Measurements from ENCODE around the gene CRELD2.

The CRELD2 gene

DNA sequence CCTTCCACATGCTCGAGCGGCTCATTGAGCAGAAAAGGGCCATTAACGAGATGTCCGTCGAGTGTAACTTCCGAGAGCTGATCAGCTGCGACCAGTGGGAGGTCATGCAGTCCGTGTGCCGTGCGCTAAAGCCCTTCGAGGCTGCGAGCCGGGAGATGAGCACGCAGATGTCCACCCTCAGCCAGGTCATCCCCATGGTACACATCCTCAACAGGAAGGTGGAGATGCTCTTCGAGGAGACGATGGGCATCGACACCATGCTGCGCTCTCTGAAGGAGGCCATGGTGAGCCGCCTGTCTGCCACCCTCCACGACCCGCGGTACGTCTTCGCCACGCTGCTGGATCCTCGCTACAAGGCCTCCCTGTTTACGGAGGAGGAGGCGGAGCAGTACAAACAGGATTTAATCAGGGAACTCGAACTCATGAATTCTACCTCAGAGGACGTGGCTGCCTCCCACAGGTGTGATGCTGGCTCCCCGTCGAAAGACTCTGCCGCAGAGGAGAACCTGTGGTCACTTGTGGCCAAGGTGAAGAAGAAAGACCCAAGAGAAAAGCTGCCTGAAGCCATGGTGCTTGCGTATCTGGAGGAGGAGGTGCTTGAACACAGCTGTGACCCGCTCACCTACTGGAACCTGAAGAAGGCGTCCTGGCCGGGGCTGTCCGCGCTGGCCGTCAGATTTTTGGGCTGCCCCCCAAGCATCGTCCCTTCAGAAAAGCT is 31.9 kb upstream of the CRELD2 start:
- Histone ChIP-seq H3K4me3 (ENCODE audit: low read depth, low read length) (no peak overlapping the region), H3K36me3 (peaks cover 70% of the 10 kb centered on the region), H3K4me1 (no peaks in the 10 kb centered on the region), H3K9me3 (no peaks in the 10 kb centered on the region), H3K27me3 (no peaks in the 10 kb centered on the region)
- TF ChIP-seq, protein P1, sequence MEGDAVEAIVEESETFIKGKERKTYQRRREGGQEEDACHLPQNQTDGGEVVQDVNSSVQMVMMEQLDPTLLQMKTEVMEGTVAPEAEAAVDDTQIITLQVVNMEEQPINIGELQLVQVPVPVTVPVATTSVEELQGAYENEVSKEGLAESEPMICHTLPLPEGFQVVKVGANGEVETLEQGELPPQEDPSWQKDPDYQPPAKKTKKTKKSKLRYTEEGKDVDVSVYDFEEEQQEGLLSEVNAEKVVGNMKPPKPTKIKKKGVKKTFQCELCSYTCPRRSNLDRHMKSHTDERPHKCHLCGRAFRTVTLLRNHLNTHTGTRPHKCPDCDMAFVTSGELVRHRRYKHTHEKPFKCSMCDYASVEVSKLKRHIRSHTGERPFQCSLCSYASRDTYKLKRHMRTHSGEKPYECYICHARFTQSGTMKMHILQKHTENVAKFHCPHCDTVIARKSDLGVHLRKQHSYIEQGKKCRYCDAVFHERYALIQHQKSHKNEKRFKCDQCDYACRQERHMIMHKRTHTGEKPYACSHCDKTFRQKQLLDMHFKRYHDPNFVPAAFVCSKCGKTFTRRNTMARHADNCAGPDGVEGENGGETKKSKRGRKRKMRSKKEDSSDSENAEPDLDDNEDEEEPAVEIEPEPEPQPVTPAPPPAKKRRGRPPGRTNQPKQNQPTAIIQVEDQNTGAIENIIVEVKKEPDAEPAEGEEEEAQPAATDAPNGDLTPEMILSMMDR (IDR thresholded peaks at IDR 0.05; ENCODE audit: low read depth, low read length) = no peak
- no peak for DNase-seq

DNA sequence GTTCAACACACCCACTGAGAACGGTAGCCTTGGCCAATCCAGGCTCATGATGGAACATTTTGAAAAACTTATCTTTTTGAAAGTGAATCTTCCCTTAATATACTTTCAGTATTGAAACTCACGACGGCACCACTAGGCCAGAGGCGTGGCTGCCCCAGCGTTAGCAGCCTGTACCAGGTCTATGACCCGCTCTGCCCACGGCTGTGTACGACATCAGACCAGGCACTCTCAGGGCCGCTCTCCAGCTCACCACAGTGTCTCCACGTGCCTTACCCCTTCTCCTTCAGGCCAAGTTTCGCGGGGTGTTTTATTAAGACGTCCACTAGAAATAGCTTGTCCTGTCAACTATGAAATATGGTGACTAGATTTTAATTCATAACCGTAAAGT is 31.4 kb upstream of the CRELD2 start:
- TF ChIP-seq, protein P1 (IDR thresholded peaks at IDR 0.05; ENCODE audit: low read depth, low read length) = no peak
- Histone ChIP-seq H3K36me3 (peaks cover 70% of the 10 kb centered on the region), H3K4me3 (ENCODE audit: low read depth, low read length) (no peak overlapping the region), H3K27me3 (no peaks in the 10 kb centered on the region), H3K9me3 (no peaks in the 10 kb centered on the region), H3K4me1 (no peaks in the 10 kb centered on the region)
- DNase-seq = no peak

DNA sequence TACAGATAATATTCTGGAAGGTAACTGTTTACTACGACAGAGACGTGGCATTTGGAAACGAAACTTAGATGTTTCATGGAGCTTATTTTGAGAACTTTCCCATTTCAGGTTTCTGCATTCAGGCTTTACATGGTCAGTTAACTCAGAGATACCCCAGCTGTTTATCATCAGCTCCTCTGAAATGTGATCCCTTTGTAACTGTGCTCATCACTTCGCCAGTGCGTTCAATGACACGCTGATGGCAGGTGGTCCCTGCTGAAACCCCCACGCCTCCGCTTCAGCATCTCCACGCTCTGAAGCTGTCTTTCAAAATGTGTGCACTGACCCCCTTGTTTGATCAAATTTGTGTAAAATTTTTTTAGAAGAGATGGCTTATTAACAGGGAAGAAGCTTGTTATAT is 30.7 kb upstream of the CRELD2 start:
- H3K36me3 ChIP-seq = peaks cover 74% of the 10 kb centered on the region
- no peaks in the 10 kb centered on the region for H3K27me3 ChIP-seq
- no peaks in the 10 kb centered on the region for H3K4me1 ChIP-seq
- TF ChIP-seq, protein P1 (IDR thresholded peaks at IDR 0.05; ENCODE audit: low read depth, low read length) = no peak
- no peaks in the 10 kb centered on the region for H3K9me3 ChIP-seq
- DNase-seq = no peak
- H3K4me3 ChIP-seq (ENCODE audit: low read depth, low read length) = no peak overlapping the region

DNA sequence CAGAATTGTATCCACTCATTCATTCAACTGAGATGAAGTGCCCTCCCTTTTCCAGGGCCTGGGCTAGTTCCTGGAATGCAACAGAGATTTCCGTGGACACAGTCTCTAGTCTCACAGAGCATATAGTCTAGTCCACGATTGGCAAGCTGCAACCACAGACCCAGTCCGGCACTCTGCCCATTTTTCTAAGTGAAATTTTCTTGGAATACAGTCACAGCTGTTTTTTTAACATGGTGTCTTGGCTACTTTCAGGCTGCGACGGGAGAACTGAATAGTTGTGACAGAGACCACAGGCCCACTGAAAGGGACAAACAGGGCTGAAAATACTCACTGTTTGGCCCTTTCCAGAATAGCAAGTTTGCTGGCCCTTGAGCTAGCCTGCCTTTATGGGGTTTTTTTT is 29.4 kb upstream of the CRELD2 start:
- H3K36me3 ChIP-seq = peaks cover 74% of the 10 kb centered on the region
- no peaks in the 10 kb centered on the region for H3K9me3 ChIP-seq
- TF ChIP-seq, protein P1 (IDR thresholded peaks at IDR 0.05; ENCODE audit: low read depth, low read length) = no peak

DNA sequence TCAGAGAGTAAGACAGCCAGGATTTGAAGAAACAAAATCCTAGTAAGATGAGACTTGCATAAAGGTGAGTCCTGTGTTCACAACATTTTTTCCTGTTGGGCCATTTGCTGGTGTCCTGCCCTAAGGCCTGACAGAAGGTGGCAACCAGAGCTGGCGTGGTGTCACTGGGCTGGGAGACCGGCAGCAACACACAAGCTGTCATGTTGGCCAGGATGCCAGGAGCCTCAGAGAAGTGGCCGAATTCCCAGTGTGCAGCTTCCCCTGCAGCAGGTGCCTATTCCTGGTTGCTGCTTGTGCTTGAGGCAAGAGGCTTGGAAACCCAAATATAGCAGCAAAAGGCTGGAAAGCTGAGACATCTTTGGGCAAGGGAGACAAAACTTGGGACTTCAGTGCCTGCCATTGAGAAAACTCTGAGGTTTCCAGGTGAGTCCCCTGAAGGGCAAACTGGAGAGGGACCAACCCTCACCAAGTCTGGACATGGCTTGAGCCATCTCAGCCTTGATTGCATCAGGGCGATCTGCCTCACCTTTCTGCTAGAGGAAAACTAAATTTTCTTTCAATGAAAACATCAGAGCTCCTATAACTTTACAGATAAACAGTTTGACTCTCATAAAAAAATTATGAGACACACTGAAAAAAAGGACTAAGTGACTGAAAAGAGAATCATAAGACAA is 26.1 kb upstream of the CRELD2 start:
- H3K4me1 ChIP-seq = no peaks in the 10 kb centered on the region
- no peaks in the 10 kb centered on the region for H3K9me3 ChIP-seq
- H3K27me3 ChIP-seq = no peaks in the 10 kb centered on the region
- peaks cover 55% of the 10 kb centered on the region for H3K36me3 ChIP-seq
- TF ChIP-seq, protein P1 (IDR thresholded peaks at IDR 0.05; ENCODE audit: low read depth, low read length) = no peak
- no peak for DNase-seq
- no peak overlapping the region for H3K4me3 ChIP-seq (ENCODE audit: low read depth, low read length)

More for the DNA sequence above, 29.4 kb upstream of the CRELD2 start:
- H3K27me3 ChIP-seq = no peaks in the 10 kb centered on the region
- no peak overlapping the region for H3K4me3 ChIP-seq (ENCODE audit: low read depth, low read length)
- DNase-seq = no peak
- H3K4me1 ChIP-seq = no peaks in the 10 kb centered on the region

DNA sequence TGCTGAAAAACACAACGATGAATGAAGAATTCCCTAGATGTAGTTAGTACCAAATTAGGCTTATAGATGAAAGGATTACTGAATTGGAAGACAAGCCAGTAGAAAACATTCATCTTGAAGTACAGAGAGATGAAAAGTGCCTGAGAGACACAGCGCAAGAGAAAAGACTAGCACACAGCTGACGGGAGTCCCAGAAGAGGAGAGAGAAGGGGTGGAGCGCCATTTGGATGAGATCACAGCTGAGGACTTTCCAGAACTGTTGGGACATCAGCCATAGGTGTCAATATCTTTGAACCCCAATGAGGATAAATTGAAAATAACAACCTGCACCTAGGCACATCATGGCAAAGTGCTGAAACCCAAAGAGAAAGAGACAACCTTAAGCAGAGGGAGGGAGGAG is 25.4 kb upstream of the CRELD2 start:
- TF ChIP-seq, protein P1 (IDR thresholded peaks at IDR 0.05; ENCODE audit: low read depth, low read length) = no peak
- no peaks in the 10 kb centered on the region for H3K9me3 ChIP-seq
- H3K4me1 ChIP-seq = no peaks in the 10 kb centered on the region
- no peak for DNase-seq
- peaks cover 49% of the 10 kb centered on the region for H3K36me3 ChIP-seq
- H3K27me3 ChIP-seq = no peaks in the 10 kb centered on the region
- no peak overlapping the region for H3K4me3 ChIP-seq (ENCODE audit: low read depth, low read length)
